ENCODE results near the gene MYBPHL.
"Not testable (repeated sequence)": the region's sequence is repeated elsewhere in the genome, so short reads cannot be mapped to it uniquely, and the experiment has no call there.

The MYBPHL gene

GRCh38 chr1:109292364-109292763 lies 14.4 kb downstream of the MYBPHL start:
- TF ChIP-seq CTCF (IDR thresholded peaks at IDR 0.05; ENCODE audit: borderline replicate concordance, control extremely low read depth, extremely low read depth, insufficient read depth, missing control alignments): no peak
- DNase-seq (ENCODE audit: low spot score): no peak
- in situ Hi-C loops (cut with MboI; ENCODE audit: low sequenced_read_pairs, unreplicated experiment): no loop called here

- in situ Hi-C loops (cut with MboI; ENCODE audit: low sequenced_read_pairs, unreplicated experiment): no loop called here
- DNase-seq (ENCODE audit: low spot score): no peak
- no peak for TF ChIP-seq CTCF (IDR thresholded peaks at IDR 0.05; ENCODE audit: borderline replicate concordance, control extremely low read depth, extremely low read depth, insufficient read depth, missing control alignments)
Measured at GRCh38 chr1:109290998-109291397, 15.8 kb downstream of the MYBPHL start.

GRCh38 chr1:109290137-109290536 lies 16.7 kb downstream of the MYBPHL start:
- DNase-seq (ENCODE audit: low spot score): no peak
- TF ChIP-seq CTCF (IDR thresholded peaks at IDR 0.05; ENCODE audit: borderline replicate concordance, control extremely low read depth, extremely low read depth, insufficient read depth, missing control alignments): no peak
- in situ Hi-C loops (cut with MboI; ENCODE audit: low sequenced_read_pairs, unreplicated experiment): no loop called here

GRCh38 chr1:109286762-109287161 lies 20.0 kb downstream of the MYBPHL start:
- in situ Hi-C loops (cut with MboI; ENCODE audit: low sequenced_read_pairs, unreplicated experiment): loop anchor here (10.0 kb wide), 1 partner anchor 248 kb away; the partner anchor contains the start of gene GPR61
- DNase-seq (ENCODE audit: low spot score): not testable (repeated sequence)

- DNase-seq (ENCODE audit: low spot score): no peak
- in situ Hi-C loops (cut with MboI; ENCODE audit: low sequenced_read_pairs, unreplicated experiment): loop anchor here (10.0 kb wide), 1 partner anchor 251 kb away; the partner anchor contains the start of gene GPR61
- TF ChIP-seq CTCF (IDR thresholded peaks at IDR 0.05; ENCODE audit: borderline replicate concordance, control extremely low read depth, extremely low read depth, insufficient read depth, missing control alignments): no peak
Measured at GRCh38 chr1:109283748-109284600, 22.8 kb downstream of the MYBPHL start.

- peak; percentile 11 for TF ChIP-seq CTCF (IDR thresholded peaks at IDR 0.05; ENCODE audit: borderline replicate concordance, control extremely low read depth, extremely low read depth, insufficient read depth, missing control alignments)
- in situ Hi-C loops (cut with MboI; ENCODE audit: low sequenced_read_pairs, unreplicated experiment): loop anchor here (10.0 kb wide), 1 partner anchor 252 kb away; the partner anchor contains the start of gene GPR61
- DNase-seq (ENCODE audit: low spot score): peak; percentile 98
Measured at GRCh38 chr1:109282952-109283747, 23.7 kb downstream of the MYBPHL start, which contains the start of gene PSRC1. PSRC1 (minus strand) TSS chr1:109283145.

All from GM13976 (cell line).